Nephron (organoid): Measurements from ENCODE around the gene MAGI1.

Source experiments
- H3K27ac Mint-ChIP-seq, 3 experiments: 2 replicates each; pipeline ENCODE4 v1.8.0; 2020; ENCODE audit warnings: mixed read lengths in 3 of 3, mild to moderate bottlenecking in 2 of 3, moderate library complexity in 1 of 3
- H3K27me3 Mint-ChIP-seq: 2 replicates; pipeline ENCODE4 v1.8.0; 2021; ENCODE audit warnings: low read depth, mild to moderate bottlenecking, moderate library complexity, mixed read lengths
- H3K36me3 Mint-ChIP-seq: 2 replicates; pipeline ENCODE4 v1.8.0; 2020; ENCODE audit warnings: low read depth, mixed read lengths
- H3K4me1 Mint-ChIP-seq: 2 replicates; pipeline ENCODE4 v1.8.0; 2020; ENCODE audit warnings: mixed read lengths
- H3K4me3 Mint-ChIP-seq, 3 experiments: 2 replicates each; pipeline ENCODE4 v1.8.0; 2020; ENCODE audit warnings: mild to moderate bottlenecking in 3 of 3, mixed read lengths in 3 of 3, moderate library complexity in 2 of 3
- H3K9me3 Mint-ChIP-seq: 2 replicates; pipeline ENCODE4 v1.8.0; 2020; ENCODE audit warnings: mixed read lengths
- TF ChIP-seq, protein P1 (sequence below), 3 experiments: fragments of 200-600 bp; sonication (generic); IDR thresholded peaks; one replicate each; pipeline ENCODE4 v1.5.0; 2021; ENCODE audit warnings: antibody characterized with exemption in 3 of 3; ENCODE audit not compliant: unreplicated experiment in 3 of 3

MAGI1 gene

DNA sequence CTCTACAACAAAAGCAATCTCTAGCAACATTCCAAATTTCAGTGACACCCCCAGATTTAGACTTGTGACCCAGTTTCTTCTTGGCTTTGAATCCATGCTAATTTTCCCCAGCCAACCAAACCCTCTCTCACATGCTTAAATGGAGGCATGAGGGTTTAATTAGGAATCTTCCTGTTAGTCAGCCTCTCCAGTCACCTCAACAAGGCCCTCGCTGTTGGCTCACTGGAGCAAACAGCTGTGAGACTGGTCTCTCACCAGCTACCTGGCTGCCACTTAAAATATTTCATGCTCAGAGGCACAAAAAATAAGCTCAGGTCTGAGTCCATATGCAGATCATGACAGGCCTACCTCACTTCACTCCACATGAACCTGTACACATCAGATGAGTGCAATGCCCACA, 720.5 kb downstream of the MAGI1 start:
- TF ChIP-seq, protein P1, sequence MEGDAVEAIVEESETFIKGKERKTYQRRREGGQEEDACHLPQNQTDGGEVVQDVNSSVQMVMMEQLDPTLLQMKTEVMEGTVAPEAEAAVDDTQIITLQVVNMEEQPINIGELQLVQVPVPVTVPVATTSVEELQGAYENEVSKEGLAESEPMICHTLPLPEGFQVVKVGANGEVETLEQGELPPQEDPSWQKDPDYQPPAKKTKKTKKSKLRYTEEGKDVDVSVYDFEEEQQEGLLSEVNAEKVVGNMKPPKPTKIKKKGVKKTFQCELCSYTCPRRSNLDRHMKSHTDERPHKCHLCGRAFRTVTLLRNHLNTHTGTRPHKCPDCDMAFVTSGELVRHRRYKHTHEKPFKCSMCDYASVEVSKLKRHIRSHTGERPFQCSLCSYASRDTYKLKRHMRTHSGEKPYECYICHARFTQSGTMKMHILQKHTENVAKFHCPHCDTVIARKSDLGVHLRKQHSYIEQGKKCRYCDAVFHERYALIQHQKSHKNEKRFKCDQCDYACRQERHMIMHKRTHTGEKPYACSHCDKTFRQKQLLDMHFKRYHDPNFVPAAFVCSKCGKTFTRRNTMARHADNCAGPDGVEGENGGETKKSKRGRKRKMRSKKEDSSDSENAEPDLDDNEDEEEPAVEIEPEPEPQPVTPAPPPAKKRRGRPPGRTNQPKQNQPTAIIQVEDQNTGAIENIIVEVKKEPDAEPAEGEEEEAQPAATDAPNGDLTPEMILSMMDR (IDR thresholded peaks at IDR 0.05; ENCODE audit: unreplicated experiment in 3 of 3): no peak
- Mint-ChIP-seq H3K4me1 (no peaks in the 10 kb centered on the region), H3K4me3 (no peak overlapping the region), H3K27ac (no peak overlapping the region), H3K9me3 (peaks cover 8% of the 10 kb centered on the region), H3K36me3 (no peaks in the 10 kb centered on the region), H3K27me3 (no peaks in the 10 kb centered on the region)

GRCh38 chr3:65314916-65315315, 723.8 kb downstream of the MAGI1 start:
- Mint-ChIP-seq H3K27me3 (no peaks in the 10 kb centered on the region), H3K4me1 (no peaks in the 10 kb centered on the region), H3K4me3 (no peak overlapping the region)

DNA sequence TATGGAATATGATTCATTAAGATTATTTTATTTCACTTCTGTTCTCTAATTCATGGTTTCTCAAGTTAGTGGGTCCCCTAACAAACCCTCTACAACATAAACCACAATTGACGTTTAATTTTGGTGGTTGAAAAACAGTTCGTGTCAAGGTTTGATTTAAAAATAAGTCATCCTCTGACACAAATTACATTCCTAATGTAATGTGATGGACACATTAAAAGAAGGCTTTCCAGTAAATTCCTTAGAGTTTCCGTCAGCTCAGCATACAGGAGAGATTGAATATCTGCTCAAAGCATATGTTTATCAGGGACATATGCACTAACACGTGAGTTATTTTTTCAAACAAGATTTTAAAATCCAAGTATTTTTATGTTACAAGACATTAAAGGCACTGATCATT, 724.4 kb downstream of the MAGI1 start:
- Mint-ChIP-seq H3K4me1 (no peaks in the 10 kb centered on the region), H3K4me3 (no peak overlapping the region), H3K27ac (no peak overlapping the region), H3K36me3 (no peaks in the 10 kb centered on the region), H3K9me3 (peaks cover 2% of the 10 kb centered on the region), H3K27me3 (no peaks in the 10 kb centered on the region)
- TF ChIP-seq, protein P1 (IDR thresholded peaks at IDR 0.05; ENCODE audit: unreplicated experiment in 3 of 3): no peak

More at GRCh38 chr3:65314916-65315315, 723.8 kb downstream of the MAGI1 start:
- no peaks in the 10 kb centered on the region for H3K36me3 Mint-ChIP-seq
- no peak overlapping the region for H3K27ac Mint-ChIP-seq
- TF ChIP-seq, protein P1 (IDR thresholded peaks at IDR 0.05; ENCODE audit: unreplicated experiment in 3 of 3): no peak
- H3K9me3 Mint-ChIP-seq: peaks cover 2% of the 10 kb centered on the region

DNA sequence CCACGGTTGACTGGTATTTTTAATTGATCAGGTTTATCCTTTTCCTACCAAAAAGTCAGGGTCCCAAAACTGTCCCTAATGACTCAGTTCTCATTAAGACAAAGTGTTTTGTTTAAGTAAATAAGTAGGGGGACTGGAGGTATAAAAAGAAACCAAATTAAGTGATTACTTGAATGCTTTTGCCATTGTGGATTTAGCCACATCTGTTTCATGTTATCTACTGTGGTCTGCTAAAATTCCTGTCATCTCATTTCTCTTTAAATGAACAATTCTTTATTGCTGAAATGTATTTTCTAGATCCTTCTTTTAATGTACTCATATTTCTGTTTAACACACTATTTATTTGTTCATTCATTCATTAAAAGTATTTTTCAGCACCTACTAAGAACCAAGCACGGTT, 725.1 kb downstream of the MAGI1 start:
- Mint-ChIP-seq H3K27ac (no peak overlapping the region), H3K9me3 (peaks cover 2% of the 10 kb centered on the region), H3K4me3 (no peak overlapping the region), H3K4me1 (no peaks in the 10 kb centered on the region), H3K36me3 (no peaks in the 10 kb centered on the region), H3K27me3 (no peaks in the 10 kb centered on the region)
- TF ChIP-seq, protein P1 (IDR thresholded peaks at IDR 0.05; ENCODE audit: unreplicated experiment in 3 of 3): no peak

GRCh38 chr3:65305836-65306235, 732.9 kb downstream of the MAGI1 start:
- TF ChIP-seq, protein P1 (IDR thresholded peaks at IDR 0.05; ENCODE audit: unreplicated experiment in 3 of 3): no peak
- Mint-ChIP-seq H3K9me3 (no peaks in the 10 kb centered on the region), H3K27ac (no peak overlapping the region), H3K27me3 (no peaks in the 10 kb centered on the region), H3K36me3 (no peaks in the 10 kb centered on the region), H3K4me1 (no peaks in the 10 kb centered on the region), H3K4me3 (no peak overlapping the region)
